ENCODE results near the gene ALDH9A1. TPM values are rescaled to one million over a fixed set of nuclear protein-coding genes. Genes with fewer than 3 reads are reported as not detected.

Gene ALDH9A1
- total and polyA plus RNA-seq, 2 of the 8 experiments (the other 6 are each of a cell fraction or from before 2014, with no cell fraction given) = 57.6 to 63.8 TPM

DNA sequence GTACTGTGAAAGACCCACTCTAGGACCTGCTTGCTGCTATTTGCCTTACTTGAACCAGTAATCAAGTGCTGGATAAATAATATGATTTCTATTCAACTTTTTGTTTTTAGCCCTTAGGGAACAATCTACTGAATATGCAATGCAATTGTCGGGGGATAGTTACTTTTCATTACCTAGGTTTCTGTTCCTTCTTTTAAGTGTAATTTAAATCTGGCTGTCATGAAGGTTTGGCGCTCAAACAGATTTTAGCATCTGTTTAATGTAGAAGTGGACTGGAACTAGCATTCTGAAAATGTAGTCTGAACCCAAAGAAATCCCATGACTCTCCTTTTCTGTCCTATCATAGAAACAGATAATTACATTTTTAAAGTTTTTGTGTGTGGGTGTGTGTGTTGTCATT lies 62.5 kb downstream of the ALDH9A1 start (continued):
- TF ChIP-seq GABPA (IDR thresholded peaks at IDR 0.05; ENCODE audit: borderline replicate concordance, insufficient read depth, low read length) = no peak

All from H1 (cell line).